ENCODE results near the gene MARK3.
"Not testable (repeated sequence)": the region's sequence is repeated elsewhere in the genome, so short reads cannot be mapped to it uniquely, and the experiment has no call there.

Gene MARK3

GRCh38 chr14:103495854-103496253, 110.6 kb downstream of the MARK3 start:
- DNase-seq: no peak

- no peak for DNase-seq
These were observed 111.6 kb downstream of the MARK3 start for GRCh38 chr14:103496776-103497175.

GRCh38 chr14:103499709-103500108, 114.5 kb downstream of the MARK3 start:
- DNase-seq: no peak

- peak; percentile 67 to 81 for DNase-seq
These were observed 115.2 kb downstream of the MARK3 start for GRCh38 chr14:103500148-103500990.

- no peak for DNase-seq
These were observed 116.0 kb downstream of the MARK3 start for GRCh38 chr14:103501041-103501870.

- DNase-seq: no peak
These were observed 116.9 kb downstream of the MARK3 start for GRCh38 chr14:103501921-103502669.

- DNase-seq: no peak
These were observed 117.7 kb downstream of the MARK3 start for GRCh38 chr14:103502877-103503276.

GRCh38 chr14:103503296-103503695, 118.1 kb downstream of the MARK3 start:
- no peak for DNase-seq

- no peak for DNase-seq
These were observed 119.9 kb downstream of the MARK3 start for GRCh38 chr14:103504991-103505565.

- DNase-seq: no peak
These were observed 122.5 kb downstream of the MARK3 start for GRCh38 chr14:103507751-103508150.

- no peak for DNase-seq
These were observed 123.5 kb downstream of the MARK3 start for GRCh38 chr14:103508521-103509329.

- DNase-seq: no peak
These were observed 124.9 kb downstream of the MARK3 start for GRCh38 chr14:103509864-103510723.

GRCh38 chr14:103510724-103511693, 125.8 kb downstream of the MARK3 start:
- no peak for DNase-seq

GRCh38 chr14:103512180-103512579, 127.0 kb downstream of the MARK3 start:
- not testable (repeated sequence) for DNase-seq

GRCh38 chr14:103512701-103513611, 127.7 kb downstream of the MARK3 start:
- no peak for DNase-seq

GRCh38 chr14:103514596-103515421, 129.6 kb downstream of the MARK3 start:
- no peak for DNase-seq

- DNase-seq: no peak
These were observed 131.4 kb downstream of the MARK3 start for GRCh38 chr14:103516426-103517173.
